Thyroid gland (tissue), 4 donors: ENCODE results near the gene ZBTB7B. TPM values are rescaled to one million over a fixed set of nuclear protein-coding genes. Genes with fewer than 3 reads are reported as not detected.

ENCODE experiments used
- DNase-seq, 2 donors: peaks; one replicate each; pipeline ENCODE4 v3.0.0-alpha.2; 2019
- H3K27ac ChIP-seq, 3 donors: fragments of 200-600 bp; sonication (generic); 1 replicate in 2 of 3; 2 replicates in 1 of 3; pipeline ENCODE4 v1.5.1; 2016 to 2019; ENCODE audit warnings: mild to moderate bottlenecking in 1 of 3, moderate library complexity in 1 of 3
- H3K27me3 ChIP-seq: fragments of 200-600 bp; sonication (generic); one replicate; pipeline ENCODE4 v1.5.1; 2019
- H3K36me3 ChIP-seq, 2 donors: fragments of 200-600 bp; sonication (generic); one replicate each; pipeline ENCODE4 v1.5.1; 2016 to 2019
- H3K4me1 ChIP-seq, 2 donors: fragments of 200-600 bp; sonication (generic); one replicate each; pipeline ENCODE4 v1.5.1; 2017 to 2019
- H3K4me3 ChIP-seq, 3 donors: fragments of 200-600 bp; sonication (generic); replicated peaks in 1 of 3; 1 replicate in 2 of 3; 2 replicates in 1 of 3; pipeline ENCODE4 v1.5.1; 2016; ENCODE audit warnings: mild to moderate bottlenecking in 1 of 3
- H3K9me3 ChIP-seq: fragments of 200-600 bp; sonication (generic); one replicate; pipeline ENCODE4 v1.5.1; 2017
- POLR2A ChIP-seq, 2 donors: fragments of 450-650 bp; IDR thresholded peaks; one replicate each; pipeline ENCODE4 v1.6.1; 2017; ENCODE audit warnings: antibody characterized with exemption in 2 of 2, mild to moderate bottlenecking in 2 of 2, moderate library complexity in 1 of 2
- WGBS, 2 donors: methylation state at CpG; one replicate each; pipeline ENCODE4 v1.1.5; 2017; 5-methylcytosine and 5-hydroxymethylcytosine counted together
- intact Hi-C: fragments of 100-400 bp; cut with DNase I; formaldehyde crosslinking; loops from one replicate; pipeline ENCODE4 v1.15.1; 2023
- total RNA-seq, 4 donors: library from RNA; depleted of rRNA; stranded (reverse); fragments of >200 nt; gene quantifications; one replicate each; pipeline ENCODE4 v1.2.3, GENCODE V29; 2016
- TF ChIP-seq, protein P1 (sequence below), 6 experiments: fragments of 200-600 bp in 3 of 6; fragments of 450-650 bp in 3 of 6; sonication (generic) in 3 of 6; IDR thresholded peaks; one replicate each; pipeline ENCODE4 v1.5.1; 2016 to 2019; ENCODE audit warnings: antibody characterized with exemption in 6 of 6, mild to moderate bottlenecking in 2 of 6, inconsistent platforms in 1 of 6, moderate library complexity in 1 of 6

The ZBTB7B gene
- total RNA-seq, 4 donors from 2014 or later = 35.7 to 89.8 (median 47.3) TPM

- no peaks in the 10 kb centered on the region for H3K27me3 ChIP-seq
- 63 to 75% methylated on average over 13 to 14 of the region's 14 CpGs for WGBS, 2 donors
- no peak for TF ChIP-seq POLR2A (IDR thresholded peaks at IDR 0.05)
- TF ChIP-seq, protein P1, sequence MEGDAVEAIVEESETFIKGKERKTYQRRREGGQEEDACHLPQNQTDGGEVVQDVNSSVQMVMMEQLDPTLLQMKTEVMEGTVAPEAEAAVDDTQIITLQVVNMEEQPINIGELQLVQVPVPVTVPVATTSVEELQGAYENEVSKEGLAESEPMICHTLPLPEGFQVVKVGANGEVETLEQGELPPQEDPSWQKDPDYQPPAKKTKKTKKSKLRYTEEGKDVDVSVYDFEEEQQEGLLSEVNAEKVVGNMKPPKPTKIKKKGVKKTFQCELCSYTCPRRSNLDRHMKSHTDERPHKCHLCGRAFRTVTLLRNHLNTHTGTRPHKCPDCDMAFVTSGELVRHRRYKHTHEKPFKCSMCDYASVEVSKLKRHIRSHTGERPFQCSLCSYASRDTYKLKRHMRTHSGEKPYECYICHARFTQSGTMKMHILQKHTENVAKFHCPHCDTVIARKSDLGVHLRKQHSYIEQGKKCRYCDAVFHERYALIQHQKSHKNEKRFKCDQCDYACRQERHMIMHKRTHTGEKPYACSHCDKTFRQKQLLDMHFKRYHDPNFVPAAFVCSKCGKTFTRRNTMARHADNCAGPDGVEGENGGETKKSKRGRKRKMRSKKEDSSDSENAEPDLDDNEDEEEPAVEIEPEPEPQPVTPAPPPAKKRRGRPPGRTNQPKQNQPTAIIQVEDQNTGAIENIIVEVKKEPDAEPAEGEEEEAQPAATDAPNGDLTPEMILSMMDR (IDR thresholded peaks at IDR 0.05) = no peak
- H3K9me3 ChIP-seq = no peaks in the 10 kb centered on the region
- DNase-seq = peak; percentile 44 to 56
- H3K27ac ChIP-seq = no peak overlapping the region
- intact Hi-C loops = no loop called here
- peaks cover 0 to 28% of the 10 kb centered on the region in 2 donors for H3K4me1 ChIP-seq
- no peaks in the 10 kb centered on the region for H3K36me3 ChIP-seq
- no peak overlapping the region for H3K4me3 ChIP-seq
Measured at GRCh38 chr1:155040358-155041093, 37.9 kb downstream of the ZBTB7B start.

DNA sequence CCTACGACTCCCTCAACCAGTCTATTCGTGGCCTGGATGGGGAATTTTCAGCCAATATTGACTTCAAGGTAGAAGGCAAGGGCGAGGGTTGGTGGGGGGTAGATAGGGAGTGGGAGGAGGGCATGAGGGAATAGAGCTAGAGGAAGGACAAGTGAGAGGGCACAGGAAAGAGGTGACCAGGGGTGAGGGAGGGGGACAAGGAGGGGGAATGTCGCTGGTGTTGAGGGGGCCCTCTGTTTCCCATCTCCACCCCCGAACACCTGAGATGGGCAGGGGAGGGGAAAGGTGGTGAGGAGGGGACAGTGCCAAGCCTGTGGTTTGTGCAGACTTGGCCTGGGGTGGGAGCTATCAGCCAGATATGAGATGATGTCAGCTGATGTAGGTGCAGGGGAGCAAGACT, 40.2 kb downstream of the ZBTB7B start:
- no peaks in the 10 kb centered on the region for H3K36me3 ChIP-seq
- intact Hi-C loops = no loop called here
- WGBS, 2 donors = 84 to 90% methylated on average over 5 of the region's 5 CpGs

GRCh38 chr1:155043301-155043702, 40.7 kb downstream of the ZBTB7B start:
- Histone ChIP-seq H3K4me3 (no peak overlapping the region), H3K27me3 (no peaks in the 10 kb centered on the region), H3K27ac (no peak overlapping the region), H3K9me3 (no peaks in the 10 kb centered on the region), H3K4me1 (peaks cover 0 to 21% of the 10 kb centered on the region in 2 donors), H3K36me3 (no peaks in the 10 kb centered on the region)
- TF ChIP-seq, protein P1 (IDR thresholded peaks at IDR 0.05) = no peak
- TF ChIP-seq POLR2A (IDR thresholded peaks at IDR 0.05) = no peak
- 78 to 82% methylated on average over 4 to 11 of the region's 12 CpGs for WGBS, 2 donors
- DNase-seq = no peak
- intact Hi-C loops = no loop called here

More for the DNA sequence above, 40.2 kb downstream of the ZBTB7B start:
- Histone ChIP-seq H3K4me3 (no peak overlapping the region), H3K27ac (no peak overlapping the region), H3K9me3 (no peaks in the 10 kb centered on the region), H3K27me3 (no peaks in the 10 kb centered on the region), H3K4me1 (peaks cover 0 to 26% of the 10 kb centered on the region in 2 donors)
- no peak for DNase-seq
- TF ChIP-seq, protein P1 (IDR thresholded peaks at IDR 0.05) = no peak
- TF ChIP-seq POLR2A (IDR thresholded peaks at IDR 0.05) = no peak

DNA sequence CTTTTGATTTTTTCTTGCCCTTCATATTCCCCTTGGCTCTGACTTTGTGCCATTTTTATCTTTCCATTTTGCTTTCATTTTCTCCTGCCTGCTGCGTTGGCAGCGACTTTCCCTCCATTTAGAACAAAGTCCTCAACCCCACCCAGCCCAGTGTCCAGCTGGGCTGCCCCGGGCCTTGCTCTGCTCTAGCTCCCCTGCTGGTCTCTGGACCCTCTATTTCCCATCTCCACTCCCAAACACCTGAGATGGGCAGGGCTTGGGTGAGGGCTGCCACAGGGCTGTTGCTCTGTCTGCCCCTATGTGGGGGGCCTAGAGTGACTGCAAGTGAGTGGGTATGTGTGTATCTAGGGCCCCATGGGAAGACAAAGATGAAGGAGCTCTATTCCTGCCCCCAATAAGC, 41.2 kb downstream of the ZBTB7B start:
- Histone ChIP-seq H3K4me3 (no peak overlapping the region), H3K36me3 (no peaks in the 10 kb centered on the region), H3K9me3 (no peaks in the 10 kb centered on the region), H3K27me3 (no peaks in the 10 kb centered on the region), H3K4me1 (peaks cover 0 to 16% of the 10 kb centered on the region in 2 donors), H3K27ac (no peak overlapping the region)
- 84 to 85% methylated on average over 3 of the region's 3 CpGs for WGBS, 2 donors
- intact Hi-C loops = no loop called here
- DNase-seq = no peak
- TF ChIP-seq POLR2A (IDR thresholded peaks at IDR 0.05) = no peak
- TF ChIP-seq, protein P1 (IDR thresholded peaks at IDR 0.05) = no peak

GRCh38 chr1:155044365-155044764, 41.8 kb downstream of the ZBTB7B start:
- WGBS, 2 donors = 93% methylated on average over 6 of the region's 6 CpGs
- TF ChIP-seq POLR2A (IDR thresholded peaks at IDR 0.05) = no peak
- TF ChIP-seq, protein P1 (IDR thresholded peaks at IDR 0.05) = no peak
- no peak overlapping the region for H3K4me3 ChIP-seq
- H3K27ac ChIP-seq = peak overlapping the region in 1 of 3 donors; percentile 44
- H3K9me3 ChIP-seq = no peaks in the 10 kb centered on the region
- intact Hi-C loops = no loop called here
- DNase-seq = no peak
- no peaks in the 10 kb centered on the region for H3K36me3 ChIP-seq
- H3K27me3 ChIP-seq = no peaks in the 10 kb centered on the region
- H3K4me1 ChIP-seq = peaks cover 0 to 11% of the 10 kb centered on the region in 2 donors
